ENCODE measurements around the gene ROS1.
"Not testable (repeated sequence)": the region's sequence is repeated elsewhere in the genome, so short reads cannot be mapped to it uniquely, and the experiment has no call there.

The ROS1 gene

GRCh38 chr6:117425431-117426153 lies at the start of gene ROS1:
Gene ROS1, minus strand, starts transcription at chr6:117425942. Its CDS starts 286 bp downstream, at chr6:117425656.
- no peak for DNase-seq

- no peak for DNase-seq
Measured at GRCh38 chr6:117473401-117473800, 47.7 kb upstream of the ROS1 start.

GRCh38 chr6:117472667-117473066 lies 46.9 kb upstream of the ROS1 start:
- DNase-seq = no peak

GRCh38 chr6:117469791-117470190 lies 44.0 kb upstream of the ROS1 start:
- no peak for DNase-seq

GRCh38 chr6:117469356-117469755 lies 43.6 kb upstream of the ROS1 start:
- DNase-seq = no peak

GRCh38 chr6:117468527-117468926 lies 42.8 kb upstream of the ROS1 start:
- not testable (repeated sequence) for DNase-seq

- no peak for DNase-seq
Measured at GRCh38 chr6:117467876-117468275, 42.1 kb upstream of the ROS1 start.

- DNase-seq = no peak
Measured at GRCh38 chr6:117465691-117466090, 39.9 kb upstream of the ROS1 start.

GRCh38 chr6:117464700-117465099 lies 39.0 kb upstream of the ROS1 start:
- no peak for DNase-seq

- peak; percentile 19 for DNase-seq
Measured at GRCh38 chr6:117463762-117464665, 38.3 kb upstream of the ROS1 start.

GRCh38 chr6:117459204-117459944 lies 33.6 kb upstream of the ROS1 start:
- no peak for DNase-seq

GRCh38 chr6:117456998-117457397 lies 31.3 kb upstream of the ROS1 start:
- DNase-seq = no peak

GRCh38 chr6:117456250-117456649 lies 30.5 kb upstream of the ROS1 start:
- no peak for DNase-seq

GRCh38 chr6:117451671-117452070 lies 25.9 kb upstream of the ROS1 start:
- DNase-seq = no peak

- peak; percentile 62 for DNase-seq
Measured at GRCh38 chr6:117449549-117450439, 24.1 kb upstream of the ROS1 start.

GRCh38 chr6:117448732-117449485 lies 23.2 kb upstream of the ROS1 start:
- no peak for DNase-seq

GRCh38 chr6:117448011-117448410 lies 22.3 kb upstream of the ROS1 start:
- no peak for DNase-seq

GRCh38 chr6:117446861-117447260 lies 21.1 kb upstream of the ROS1 start:
- no peak for DNase-seq

GRCh38 chr6:117444600-117444999 lies 18.9 kb upstream of the ROS1 start:
- DNase-seq = no peak

GRCh38 chr6:117442313-117442712 lies 16.6 kb upstream of the ROS1 start:
- not testable (repeated sequence) for DNase-seq

GRCh38 chr6:117441824-117442264 lies 16.1 kb upstream of the ROS1 start:
- DNase-seq = no peak
